ENCODE measurements around the gene USP17L10. TPM values are rescaled to one million over a fixed set of nuclear protein-coding genes. Genes with fewer than 3 reads are reported as not detected.
"Not testable (repeated sequence)": the region's sequence is repeated elsewhere in the genome, so short reads cannot be mapped to it uniquely, and the experiment has no call there.

The USP17L10 gene, protein sequence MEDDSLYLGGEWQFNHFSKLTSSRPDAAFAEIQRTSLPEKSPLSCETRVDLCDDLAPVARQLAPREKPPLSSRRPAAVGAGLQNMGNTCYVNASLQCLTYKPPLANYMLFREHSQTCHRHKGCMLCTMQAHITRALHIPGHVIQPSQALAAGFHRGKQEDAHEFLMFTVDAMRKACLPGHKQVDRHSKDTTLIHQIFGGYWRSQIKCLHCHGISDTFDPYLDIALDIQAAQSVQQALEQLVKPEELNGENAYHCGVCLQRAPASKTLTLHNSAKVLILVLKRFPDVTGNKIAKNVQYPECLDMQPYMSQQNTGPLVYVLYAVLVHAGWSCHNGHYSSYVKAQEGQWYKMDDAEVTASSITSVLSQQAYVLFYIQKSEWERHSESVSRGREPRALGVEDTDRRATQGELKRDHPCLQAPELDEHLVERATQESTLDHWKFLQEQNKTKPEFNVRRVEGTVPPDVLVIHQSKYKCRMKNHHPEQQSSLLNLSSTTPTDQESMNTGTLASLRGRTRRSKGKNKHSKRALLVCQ
- total RNA-seq: not detected in 3 replicates

DNA sequence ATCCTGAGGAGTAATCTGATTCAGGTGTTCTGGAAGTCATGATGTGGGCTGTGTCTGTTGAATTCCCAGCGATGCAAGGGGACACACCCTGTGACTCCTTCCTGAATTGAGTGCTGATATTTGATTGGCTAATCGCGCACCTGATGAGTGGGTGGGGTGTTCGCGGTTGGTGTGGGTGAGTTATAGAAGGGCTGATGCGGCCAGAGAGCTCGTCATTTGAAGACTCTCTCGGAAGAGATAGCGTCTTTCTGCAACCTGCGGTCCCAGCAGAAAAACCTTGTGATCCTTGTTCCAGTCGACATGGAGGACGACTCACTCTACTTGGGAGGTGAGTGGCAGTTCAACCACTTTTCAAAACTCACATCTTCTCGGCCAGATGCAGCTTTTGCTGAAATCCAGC, at the start of gene USP17L10:
USP17L10 (plus strand) TSS at position 301 of the 400 bp plus-strand sequence; CDS start at position 301, 0 bp downstream.
- H3K4me3 Mint-ChIP-seq; H3K4me1 Mint-ChIP-seq; DNase-seq (ENCODE audit: low spot score in 2 of 2, unreplicated experiment in 2 of 2); H3K27ac Mint-ChIP-seq; H3K27me3 Mint-ChIP-seq (ENCODE audit: low read depth); H3K36me3 Mint-ChIP-seq; H3K9me3 Mint-ChIP-seq: not testable (repeated sequence)

DNA sequence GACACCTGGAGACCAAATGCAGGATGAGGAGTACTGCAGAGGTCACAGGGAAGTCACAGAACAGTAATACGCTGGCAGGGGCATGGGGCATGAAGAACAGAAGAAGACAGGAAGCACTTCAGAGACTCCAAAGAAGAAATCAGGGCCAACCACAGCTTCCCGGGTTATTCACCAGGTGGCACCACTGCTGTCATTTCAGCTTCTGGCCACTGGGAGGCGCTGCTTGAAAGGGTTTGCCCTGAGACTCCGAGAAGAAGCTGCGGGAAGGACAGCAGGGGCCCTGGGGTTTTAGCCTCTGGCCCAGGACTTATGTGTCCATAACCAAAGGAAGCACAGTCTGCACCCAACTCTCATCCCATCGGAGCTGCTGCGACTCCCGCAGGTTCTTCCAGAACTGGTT, 44.5 kb upstream of the USP17L10 start:
- not testable (repeated sequence) for H3K27me3 Mint-ChIP-seq (ENCODE audit: low read depth); H3K36me3 Mint-ChIP-seq; H3K27ac Mint-ChIP-seq; H3K4me1 Mint-ChIP-seq; H3K9me3 Mint-ChIP-seq; DNase-seq (ENCODE audit: low spot score in 2 of 2, unreplicated experiment in 2 of 2); H3K4me3 Mint-ChIP-seq

DNA sequence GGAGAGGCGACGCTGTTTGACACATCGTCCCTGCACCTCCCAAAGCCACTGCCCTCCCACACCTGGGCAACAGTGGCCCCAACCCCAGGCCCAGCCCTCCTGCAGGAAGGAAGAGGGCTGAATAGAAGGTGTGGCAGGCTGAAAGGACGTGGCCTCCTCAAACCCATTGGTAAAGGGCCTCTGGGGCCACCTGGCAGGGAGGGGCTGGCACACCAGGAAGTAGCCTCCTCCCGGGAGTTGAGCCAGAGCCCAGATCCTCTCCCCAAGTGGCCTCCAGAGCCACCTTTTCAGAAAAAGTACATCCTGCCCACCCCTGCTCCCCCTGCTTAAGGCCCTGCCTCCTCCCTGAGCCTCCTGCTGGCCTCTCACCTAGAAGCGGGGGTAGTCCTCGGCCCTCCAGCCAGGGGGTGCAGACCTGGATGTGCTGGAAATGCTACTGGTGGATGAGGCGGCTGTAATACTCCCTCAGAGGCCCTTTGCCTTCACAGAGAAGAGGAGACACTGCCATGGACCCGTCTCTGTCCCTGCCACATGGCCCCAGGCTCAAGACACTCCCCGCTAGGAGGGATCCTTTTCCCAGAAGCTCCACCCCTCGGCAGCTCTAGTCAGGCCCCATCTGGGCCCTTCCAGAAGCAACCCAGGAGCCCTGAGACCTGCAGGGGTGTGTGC, 40.5 kb upstream of the USP17L10 start, which contains the start of gene FAM90A26:
FAM90A26 (plus strand) TSS at position 619 of the 669 bp plus-strand sequence. CDS start 2,764 bp downstream, outside the sequence.
- not testable (repeated sequence) for H3K27ac Mint-ChIP-seq; H3K36me3 Mint-ChIP-seq; H3K27me3 Mint-ChIP-seq (ENCODE audit: low read depth); H3K4me1 Mint-ChIP-seq; H3K4me3 Mint-ChIP-seq; DNase-seq (ENCODE audit: low spot score in 2 of 2, unreplicated experiment in 2 of 2); H3K9me3 Mint-ChIP-seq

DNA sequence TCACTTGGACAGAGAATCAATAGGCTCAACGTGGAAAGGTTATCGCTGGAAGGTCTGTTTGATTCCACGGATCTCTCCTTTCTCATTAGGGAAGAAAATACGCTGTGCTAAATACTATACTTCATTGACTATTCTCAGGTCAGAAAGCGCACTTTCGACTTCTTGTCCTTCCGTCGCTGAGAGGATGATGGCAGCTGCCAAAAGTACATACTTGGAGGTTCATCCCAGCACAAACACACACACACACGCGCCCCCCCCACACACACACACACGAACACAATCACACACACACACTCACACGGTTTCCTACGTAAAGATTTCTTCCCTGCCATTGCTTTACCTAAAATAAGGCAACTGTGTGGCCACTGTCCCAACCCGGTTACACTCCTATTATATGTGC, 4.2 kb downstream of the USP17L10 start:
- not testable (repeated sequence) for H3K4me1 Mint-ChIP-seq; H3K4me3 Mint-ChIP-seq; H3K9me3 Mint-ChIP-seq; DNase-seq (ENCODE audit: low spot score in 2 of 2, unreplicated experiment in 2 of 2); H3K27me3 Mint-ChIP-seq (ENCODE audit: low read depth); H3K27ac Mint-ChIP-seq; H3K36me3 Mint-ChIP-seq

DNA sequence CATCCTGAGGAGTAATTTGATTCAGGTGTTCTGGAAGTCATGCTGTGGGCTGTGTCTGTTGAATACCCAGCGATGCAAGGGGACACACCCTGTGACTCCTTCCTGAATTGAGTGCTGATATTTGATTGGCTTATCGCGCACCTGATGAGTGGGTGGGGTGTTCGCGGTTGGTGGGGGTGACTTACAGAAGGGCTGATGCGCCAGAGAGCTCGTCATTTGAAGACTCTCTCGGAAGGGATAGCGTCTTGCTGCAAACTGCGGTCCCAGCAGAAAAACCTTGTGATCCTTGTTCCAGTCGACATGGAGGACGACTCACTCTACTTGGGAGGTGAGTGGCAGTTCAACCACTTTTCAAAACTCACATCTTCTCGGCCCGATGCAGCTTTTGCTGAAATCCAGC, 4.6 kb downstream of the USP17L10 start, which contains the start of gene USP17L11:
USP17L11 (plus strand) TSS at position 301 of the 400 bp plus-strand sequence; CDS start at position 301, 0 bp downstream.
- H3K27ac Mint-ChIP-seq; H3K4me1 Mint-ChIP-seq; H3K27me3 Mint-ChIP-seq (ENCODE audit: low read depth); DNase-seq (ENCODE audit: low spot score in 2 of 2, unreplicated experiment in 2 of 2); H3K36me3 Mint-ChIP-seq; H3K9me3 Mint-ChIP-seq; H3K4me3 Mint-ChIP-seq: not testable (repeated sequence)

DNA sequence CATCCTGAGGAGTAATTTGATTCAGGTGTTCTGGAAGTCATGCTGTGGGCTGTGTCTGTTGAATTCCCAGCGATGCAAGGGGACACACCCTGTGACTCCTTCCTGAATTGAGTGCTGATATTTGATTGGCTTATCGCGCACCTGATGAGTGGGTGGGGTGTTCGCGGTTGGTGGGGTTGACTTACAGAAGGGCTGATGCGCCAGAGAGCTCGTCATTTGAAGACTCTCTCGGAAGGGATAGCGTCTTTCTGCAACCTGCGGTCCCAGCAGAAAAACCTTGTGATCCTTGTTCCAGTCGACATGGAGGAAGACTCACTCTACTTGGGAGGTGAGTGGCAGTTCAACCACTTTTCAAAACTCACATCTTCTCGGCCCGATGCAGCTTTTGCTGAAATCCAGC, 9.4 kb downstream of the USP17L10 start, which contains the start of gene USP17L12:
USP17L12 (plus strand) TSS at position 301 of the 400 bp plus-strand sequence; CDS start at position 301, 0 bp downstream.
- H3K4me1 Mint-ChIP-seq; H3K27ac Mint-ChIP-seq; DNase-seq (ENCODE audit: low spot score in 2 of 2, unreplicated experiment in 2 of 2); H3K36me3 Mint-ChIP-seq; H3K27me3 Mint-ChIP-seq (ENCODE audit: low read depth); H3K9me3 Mint-ChIP-seq; H3K4me3 Mint-ChIP-seq: not testable (repeated sequence)

DNA sequence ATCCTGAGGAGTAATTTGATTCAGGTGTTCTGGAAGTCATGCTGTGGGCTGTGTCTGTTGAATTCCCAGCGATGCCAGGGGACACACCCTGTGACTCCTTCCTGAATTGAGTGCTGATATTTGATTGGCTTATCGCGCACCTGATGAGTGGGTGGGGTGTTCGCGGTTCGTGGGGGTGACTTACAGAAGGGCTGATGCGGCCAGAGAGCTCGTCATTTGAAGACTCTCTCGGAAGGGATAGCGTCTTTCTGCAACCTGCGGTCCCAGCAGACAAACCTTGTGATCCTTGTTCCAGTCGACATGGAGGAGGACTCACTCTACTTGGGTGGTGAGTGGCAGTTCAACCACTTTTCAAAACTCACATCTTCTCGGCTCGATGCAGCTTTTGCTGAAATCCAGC, 14.1 kb downstream of the USP17L10 start, which contains the start of gene USP17L13:
USP17L13 (plus strand) TSS at position 301 of the 400 bp plus-strand sequence; CDS start at position 301, 0 bp downstream.
- H3K4me3 Mint-ChIP-seq; H3K9me3 Mint-ChIP-seq; H3K27me3 Mint-ChIP-seq (ENCODE audit: low read depth); H3K4me1 Mint-ChIP-seq; DNase-seq (ENCODE audit: low spot score in 2 of 2, unreplicated experiment in 2 of 2); H3K27ac Mint-ChIP-seq; H3K36me3 Mint-ChIP-seq: not testable (repeated sequence)

DNA sequence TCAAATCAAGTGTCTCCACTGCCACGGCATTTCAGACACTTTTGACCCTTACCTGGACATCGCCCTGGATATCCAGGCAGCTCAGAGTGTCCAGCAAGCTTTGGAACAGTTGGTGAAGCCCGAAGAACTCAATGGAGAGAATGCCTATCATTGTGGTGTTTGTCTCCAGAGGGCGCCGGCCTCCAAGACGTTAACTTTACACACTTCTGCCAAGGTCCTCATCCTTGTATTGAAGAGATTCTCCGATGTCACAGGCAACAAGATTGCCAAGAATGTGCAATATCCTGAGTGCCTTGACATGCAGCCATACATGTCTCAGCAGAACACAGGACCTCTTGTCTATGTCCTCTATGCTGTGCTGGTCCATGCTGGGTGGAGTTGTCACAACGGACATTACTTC, 19.8 kb downstream of the USP17L10 start:
- not testable (repeated sequence) for H3K9me3 Mint-ChIP-seq; H3K4me3 Mint-ChIP-seq; H3K27ac Mint-ChIP-seq; H3K27me3 Mint-ChIP-seq (ENCODE audit: low read depth); H3K4me1 Mint-ChIP-seq; H3K36me3 Mint-ChIP-seq
- peak in 1 of 2 experiments; percentile 33 for DNase-seq (ENCODE audit: low spot score in 2 of 2, unreplicated experiment in 2 of 2)

DNA sequence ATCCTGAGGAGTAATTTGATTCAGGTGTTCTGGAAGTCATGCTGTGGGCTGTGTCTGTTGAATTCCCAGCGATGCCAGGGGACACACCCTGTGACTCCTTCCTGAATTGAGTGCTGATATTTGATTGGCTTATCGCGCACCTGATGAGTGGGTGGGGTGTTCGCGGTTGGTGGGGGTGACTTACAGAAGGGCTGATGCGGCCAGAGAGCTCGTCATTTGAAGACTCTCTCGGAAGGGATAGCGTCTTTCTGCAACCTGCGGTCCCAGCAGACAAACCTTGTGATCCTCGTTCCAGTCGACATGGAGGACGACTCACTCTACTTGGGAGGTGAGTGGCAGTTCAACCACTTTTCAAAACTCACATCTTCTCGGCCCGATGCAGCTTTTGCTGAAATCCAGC, 23.6 kb downstream of the USP17L10 start, which contains the start of gene USP17L15:
USP17L15 (plus strand) TSS at position 301 of the 400 bp plus-strand sequence; CDS start at position 301, 0 bp downstream.
- not testable (repeated sequence) for H3K27me3 Mint-ChIP-seq (ENCODE audit: low read depth); H3K4me3 Mint-ChIP-seq; H3K27ac Mint-ChIP-seq; H3K36me3 Mint-ChIP-seq; DNase-seq (ENCODE audit: low spot score in 2 of 2, unreplicated experiment in 2 of 2); H3K4me1 Mint-ChIP-seq; H3K9me3 Mint-ChIP-seq

DNA sequence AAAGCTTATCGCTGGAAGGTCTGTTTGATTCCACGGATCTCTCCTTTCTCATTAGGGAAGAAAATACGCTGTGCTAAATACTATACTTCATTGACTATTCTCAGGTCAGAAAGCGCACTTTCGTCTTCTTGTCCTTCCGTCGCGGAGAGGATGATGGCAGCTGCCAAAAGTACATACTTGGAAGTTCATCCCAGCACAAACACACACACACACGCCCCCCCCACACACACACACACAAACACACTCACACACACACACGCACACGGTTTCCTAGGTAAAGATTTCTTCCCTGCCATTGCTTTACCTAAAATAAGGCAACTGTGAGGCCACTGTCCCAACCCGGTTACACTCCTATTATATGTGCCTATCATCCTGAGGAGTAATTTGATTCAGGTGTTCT, 28.0 kb downstream of the USP17L10 start:
- H3K4me1 Mint-ChIP-seq: not testable (repeated sequence)

DNA sequence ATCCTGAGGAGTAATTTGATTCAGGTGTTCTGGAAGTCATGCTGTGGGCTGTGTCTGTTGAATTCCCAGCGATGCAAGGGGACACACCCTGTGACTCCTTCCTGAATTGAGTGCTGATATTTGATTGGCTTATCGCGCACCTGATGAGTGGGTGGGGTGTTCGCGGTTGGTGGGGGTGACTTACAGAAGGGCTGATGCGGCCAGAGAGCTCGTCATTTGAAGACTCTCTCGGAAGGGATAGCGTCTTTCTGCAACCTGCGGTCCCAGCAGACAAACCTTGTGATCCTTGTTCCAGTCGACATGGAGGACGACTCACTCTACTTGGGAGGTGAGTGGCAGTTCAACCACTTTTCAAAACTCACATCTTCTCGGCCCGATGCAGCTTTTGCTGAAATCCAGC, 33.1 kb downstream of the USP17L10 start, which contains the start of gene USP17L17:
USP17L17 (plus strand) TSS at position 301 of the 400 bp plus-strand sequence; CDS start at position 301, 0 bp downstream.
- H3K9me3 Mint-ChIP-seq; H3K27me3 Mint-ChIP-seq (ENCODE audit: low read depth); H3K4me1 Mint-ChIP-seq; H3K27ac Mint-ChIP-seq; H3K36me3 Mint-ChIP-seq; DNase-seq (ENCODE audit: low spot score in 2 of 2, unreplicated experiment in 2 of 2); H3K4me3 Mint-ChIP-seq: not testable (repeated sequence)

More for the DNA sequence above, 28.0 kb downstream of the USP17L10 start:
- not testable (repeated sequence) for H3K4me3 Mint-ChIP-seq; DNase-seq (ENCODE audit: low spot score in 2 of 2, unreplicated experiment in 2 of 2); H3K36me3 Mint-ChIP-seq; H3K27ac Mint-ChIP-seq; H3K9me3 Mint-ChIP-seq; H3K27me3 Mint-ChIP-seq (ENCODE audit: low read depth)

DNA sequence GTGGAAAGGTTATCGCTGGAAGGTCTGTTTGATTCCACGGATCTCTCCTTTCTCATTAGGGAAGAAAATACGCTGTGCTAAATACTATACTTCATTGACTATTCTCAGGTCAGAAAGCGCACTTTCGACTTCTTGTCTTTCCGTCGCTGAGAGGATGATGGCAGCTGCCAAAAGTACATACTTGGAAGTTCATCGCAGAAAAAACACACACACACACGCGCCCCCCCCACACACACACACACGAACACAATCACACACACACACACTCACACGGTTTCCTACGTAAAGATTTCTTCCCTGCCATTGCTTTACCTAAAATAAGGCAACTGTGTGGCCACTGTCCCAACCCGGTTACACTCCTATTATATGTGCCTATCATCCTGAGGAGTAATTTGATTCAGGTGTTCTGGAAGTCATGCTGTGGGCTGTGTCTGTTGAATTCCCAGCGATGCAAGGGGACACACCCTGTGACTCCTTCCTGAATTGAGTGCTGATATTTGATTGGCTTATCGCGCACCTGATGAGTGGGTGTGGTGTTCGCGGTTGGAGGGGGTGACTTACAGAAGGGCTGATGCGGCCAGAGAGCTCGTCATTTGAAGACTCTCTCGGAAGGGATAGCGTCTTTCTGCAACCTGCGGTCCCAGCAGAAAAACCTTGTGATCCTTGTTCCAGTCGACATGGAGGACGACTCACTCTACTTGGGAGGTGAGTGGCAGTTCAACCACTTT, 37.7 kb downstream of the USP17L10 start, which contains the start of gene USP17L18:
USP17L18 (plus strand) TSS at position 678 of the 728 bp plus-strand sequence; CDS start at position 678, 0 bp downstream.
- DNase-seq (ENCODE audit: low spot score in 2 of 2, unreplicated experiment in 2 of 2): peak; percentile 16 to 25
- not testable (repeated sequence) for H3K27ac Mint-ChIP-seq; H3K36me3 Mint-ChIP-seq; H3K27me3 Mint-ChIP-seq (ENCODE audit: low read depth); H3K4me3 Mint-ChIP-seq; H3K9me3 Mint-ChIP-seq; H3K4me1 Mint-ChIP-seq

DNA sequence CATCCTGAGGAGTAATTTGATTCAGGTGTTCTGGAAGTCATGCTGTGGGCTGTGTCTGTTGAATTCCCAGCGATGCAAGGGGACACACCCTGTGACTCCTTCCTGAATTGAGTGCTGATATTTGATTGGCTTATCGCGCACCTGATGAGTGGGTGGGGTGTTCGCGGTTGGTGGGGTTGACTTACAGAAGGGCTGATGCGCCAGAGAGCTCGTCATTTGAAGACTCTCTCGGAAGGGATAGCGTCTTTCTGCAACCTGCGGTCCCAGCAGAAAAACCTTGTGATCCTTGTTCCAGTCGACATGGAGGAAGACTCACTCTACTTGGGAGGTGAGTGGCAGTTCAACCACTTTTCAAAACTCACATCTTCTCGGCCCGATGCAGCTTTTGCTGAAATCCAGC, 42.6 kb downstream of the USP17L10 start, which contains the start of gene USP17L19:
USP17L19 (plus strand) TSS at position 301 of the 400 bp plus-strand sequence; CDS start at position 301, 0 bp downstream.
- H3K27me3 Mint-ChIP-seq (ENCODE audit: low read depth); H3K36me3 Mint-ChIP-seq; H3K27ac Mint-ChIP-seq; H3K4me3 Mint-ChIP-seq; H3K4me1 Mint-ChIP-seq; DNase-seq (ENCODE audit: low spot score in 2 of 2, unreplicated experiment in 2 of 2); H3K9me3 Mint-ChIP-seq: not testable (repeated sequence)

Data from mesothelial cell of epicardium (in vitro differentiated cells).